ENCODE measurements around the gene KHDC4.
"Not testable (repeated sequence)": the region's sequence is repeated elsewhere in the genome, so short reads cannot be mapped to it uniquely, and the experiment has no call there.

GRCh38 chr1:155896476-155896875 lies 37.7 kb downstream of the KHDC4 start:
- TF ChIP-seq PATZ1 (CRISPR knock-in tag; IDR thresholded peaks at IDR 0.05; ENCODE audit: borderline replicate concordance); TOX (CRISPR knock-in tag; IDR thresholded peaks at IDR 0.05; ENCODE audit: borderline replicate concordance); ZC3H10 (CRISPR knock-in tag; IDR thresholded peaks at IDR 0.05); ZFP30 (CRISPR knock-in tag; IDR thresholded peaks at IDR 0.05); ARNTL (CRISPR knock-in tag; IDR thresholded peaks at IDR 0.05; ENCODE audit: borderline replicate concordance, low read depth): not testable (repeated sequence)

Data from SK-N-SH treated with all-trans-retinoic acid at 6 μM for 48 hours (cell line).